Measurements from ENCODE around the gene CCDC187.

The CCDC187 gene

DNA sequence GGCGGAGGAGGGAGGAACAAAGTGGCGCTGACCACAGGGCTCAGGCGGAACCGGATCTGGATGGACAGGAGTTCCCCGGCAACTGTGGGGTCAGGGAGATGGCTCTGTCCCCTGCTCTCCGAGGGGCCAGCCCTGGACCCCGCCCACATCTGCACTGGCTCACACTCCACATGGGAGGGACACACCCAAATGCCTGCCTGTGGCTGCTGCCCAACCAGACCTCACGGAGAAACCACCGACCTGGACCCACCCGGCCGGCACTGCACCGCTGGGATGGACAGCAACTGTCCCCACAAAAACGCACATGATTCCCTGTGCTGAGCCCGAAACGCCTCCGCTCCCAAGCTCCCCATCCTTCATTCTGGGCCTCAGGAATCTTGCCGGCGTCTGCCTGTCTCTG is 4.8 kb downstream of the CCDC187 start:
- Histone ChIP-seq H3K9ac (ENCODE audit: insufficient read length, low read depth) (no peak overlapping the region), H3K4me3 (ENCODE audit: insufficient read length, low read depth) (no peak overlapping the region), H3K27me3 (ENCODE audit: insufficient read depth, insufficient read length) (no peaks in the 10 kb centered on the region), H3K36me3 (ENCODE audit: insufficient read depth, insufficient read length, low read length) (no peaks in the 10 kb centered on the region), H3K4me1 (ENCODE audit: insufficient read depth, insufficient read length) (peaks cover 27% of the 10 kb centered on the region), H3K9me3 (ENCODE audit: insufficient read depth, low read length) (no peaks in the 10 kb centered on the region)
- no peak for DNase-seq (ENCODE audit: low read depth, low spot score)
- no peak for TF ChIP-seq YY1 (IDR thresholded peaks at IDR 0.05; ENCODE audit: insufficient read depth, insufficient read length)
- TF ChIP-seq SUZ12 (IDR thresholded peaks at IDR 0.05; ENCODE audit: extremely low read depth, insufficient read depth, insufficient read length), result no peak
- TF ChIP-seq ZNF274 (IDR thresholded peaks at IDR 0.05; ENCODE audit: low read depth, low read length), result no peak

DNA sequence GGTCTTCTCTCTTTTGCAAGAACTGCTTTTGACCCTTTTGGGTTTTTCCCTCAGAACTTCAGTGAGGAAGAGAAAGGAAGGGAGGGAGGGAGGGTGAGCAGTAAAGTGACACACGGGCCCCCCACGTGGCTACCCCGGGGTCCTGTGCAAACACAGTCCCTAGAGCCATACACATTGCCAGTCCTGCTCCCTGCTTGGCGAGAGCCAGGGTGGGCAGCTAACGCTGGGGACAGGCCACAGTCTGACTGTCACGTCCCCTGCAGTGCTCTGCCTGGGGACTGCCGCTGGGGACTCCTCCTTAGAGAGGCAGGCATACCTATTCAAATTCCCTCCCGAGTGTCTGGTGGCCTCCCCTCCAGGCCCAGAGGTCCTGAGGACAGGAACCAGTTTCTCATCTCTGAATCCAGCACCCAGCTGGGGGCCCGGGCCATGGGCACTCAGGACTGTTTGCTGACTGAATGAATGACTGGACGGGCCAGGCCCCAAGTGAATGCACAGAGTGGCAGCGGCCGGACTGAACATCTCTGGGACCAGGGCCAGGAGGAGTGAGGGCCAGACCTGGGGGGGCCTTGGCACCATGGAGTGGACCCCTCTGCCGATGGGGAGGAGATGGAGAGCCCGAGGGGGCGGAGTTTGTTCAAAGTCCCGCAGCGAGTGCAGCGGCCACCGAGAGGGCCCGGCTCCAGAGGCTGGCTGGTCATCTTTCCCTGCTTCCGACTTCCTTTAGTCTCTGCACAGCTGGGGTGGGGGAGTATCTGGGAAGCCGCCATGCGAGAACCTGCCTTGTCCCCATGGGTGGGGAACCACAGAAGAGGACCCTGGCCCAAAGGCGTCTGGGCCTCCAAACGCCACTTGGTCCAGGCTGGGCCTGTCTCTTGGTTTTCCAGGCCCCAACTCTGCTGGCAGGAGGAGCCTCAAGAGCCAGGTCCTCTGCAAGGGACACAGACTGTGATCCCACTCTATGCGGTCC is 5.8 kb downstream of the CCDC187 start:
- Histone ChIP-seq H3K27me3 (ENCODE audit: insufficient read depth, insufficient read length) (no peaks in the 10 kb centered on the region), H3K4me3 (ENCODE audit: insufficient read length, low read depth) (no peak overlapping the region), H3K9ac (ENCODE audit: insufficient read length, low read depth) (no peak overlapping the region), H3K36me3 (ENCODE audit: insufficient read depth, insufficient read length, low read length) (no peaks in the 10 kb centered on the region), H3K4me1 (ENCODE audit: insufficient read depth, insufficient read length) (peaks cover 19% of the 10 kb centered on the region), H3K9me3 (ENCODE audit: insufficient read depth, low read length) (peaks cover 9% of the 10 kb centered on the region; the same call in 1 of the 2 replicates)
- DNase-seq (ENCODE audit: low read depth, low spot score), result no peak
- TF ChIP-seq YY1 (IDR thresholded peaks at IDR 0.05; ENCODE audit: insufficient read depth, insufficient read length) (no peak), ZNF274 (IDR thresholded peaks at IDR 0.05; ENCODE audit: low read depth, low read length) (no peak), SUZ12 (IDR thresholded peaks at IDR 0.05; ENCODE audit: extremely low read depth, insufficient read depth, insufficient read length) (no peak)

DNA sequence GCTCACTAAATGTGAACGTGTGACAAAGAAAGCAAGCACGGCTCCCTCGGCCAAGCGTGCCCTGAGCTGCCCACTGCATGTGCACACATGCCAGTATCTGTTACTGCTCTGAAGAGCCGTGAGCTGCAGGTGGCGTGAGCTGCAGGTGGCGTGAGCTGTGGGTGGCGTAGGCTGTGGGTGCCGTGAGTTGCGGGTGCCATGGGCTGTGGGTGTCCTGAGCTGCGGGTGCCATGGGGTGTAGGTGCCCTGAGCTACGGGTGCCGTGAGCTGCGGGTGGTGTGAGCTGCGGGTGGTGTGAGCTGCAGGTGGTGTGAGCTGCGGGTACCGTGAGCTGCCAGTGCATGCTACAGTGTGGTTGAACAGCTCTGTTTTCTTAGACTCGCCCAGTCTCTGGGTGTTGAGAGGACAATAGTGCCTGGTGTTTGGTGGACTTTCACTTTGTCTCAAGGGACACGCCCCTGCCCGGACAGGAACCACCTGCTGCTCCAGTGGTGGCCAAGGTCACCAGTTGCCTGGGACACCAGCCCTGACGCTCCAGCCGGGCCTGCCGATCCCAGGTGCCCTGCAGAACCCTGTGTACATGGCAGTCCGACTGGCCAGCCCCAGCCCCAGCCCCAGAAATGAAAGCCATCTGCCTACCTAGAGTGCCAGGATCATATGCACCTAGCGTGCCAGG is 6.7 kb downstream of the CCDC187 start:
- DNase-seq (ENCODE audit: low read depth, low spot score), result no peak
- Histone ChIP-seq H3K9ac (ENCODE audit: insufficient read length, low read depth) (no peak overlapping the region), H3K4me1 (ENCODE audit: insufficient read depth, insufficient read length) (peaks cover 18% of the 10 kb centered on the region), H3K9me3 (ENCODE audit: insufficient read depth, low read length) (peaks cover 10% of the 10 kb centered on the region; the same call in 1 of the 2 replicates), H3K36me3 (ENCODE audit: insufficient read depth, insufficient read length, low read length) (no peaks in the 10 kb centered on the region), H3K27me3 (ENCODE audit: insufficient read depth, insufficient read length) (no peaks in the 10 kb centered on the region), H3K4me3 (ENCODE audit: insufficient read length, low read depth) (no peak overlapping the region)
- no peak for TF ChIP-seq SUZ12 (IDR thresholded peaks at IDR 0.05; ENCODE audit: extremely low read depth, insufficient read depth, insufficient read length)
- TF ChIP-seq YY1 (IDR thresholded peaks at IDR 0.05; ENCODE audit: insufficient read depth, insufficient read length), result no peak
- no peak for TF ChIP-seq ZNF274 (IDR thresholded peaks at IDR 0.05; ENCODE audit: low read depth, low read length)

DNA sequence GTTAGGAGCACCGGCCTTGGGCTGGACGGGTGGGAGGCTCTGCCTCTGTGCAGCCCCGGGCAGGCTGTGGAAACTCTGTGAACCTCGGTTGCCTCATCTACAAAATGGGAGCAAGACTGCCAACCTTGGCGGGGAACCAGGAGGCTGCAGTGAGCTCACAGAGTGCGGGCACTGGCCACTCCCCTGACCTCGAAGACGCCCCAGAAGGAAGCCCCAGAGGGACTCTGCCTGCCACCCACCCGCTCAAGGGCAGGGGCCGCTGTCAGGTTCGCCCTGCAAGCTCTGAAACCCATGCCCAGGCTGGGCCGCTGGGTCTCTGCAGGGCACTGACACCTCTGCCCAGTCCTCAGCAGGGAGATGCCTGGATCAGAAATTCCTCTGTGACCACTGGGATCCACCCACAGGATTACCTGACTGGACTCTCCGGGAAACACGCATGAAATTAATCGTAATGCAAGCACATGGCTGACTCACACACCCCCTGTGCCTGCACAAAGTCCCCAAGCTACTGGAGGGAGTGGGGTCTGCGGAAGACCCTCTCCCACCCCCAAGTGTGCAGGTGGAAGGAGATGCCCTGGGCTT is 7.4 kb downstream of the CCDC187 start:
- Histone ChIP-seq H3K4me3 (ENCODE audit: insufficient read length, low read depth) (no peak overlapping the region), H3K4me1 (ENCODE audit: insufficient read depth, insufficient read length) (peaks cover 18% of the 10 kb centered on the region), H3K27me3 (ENCODE audit: insufficient read depth, insufficient read length) (no peaks in the 10 kb centered on the region), H3K36me3 (ENCODE audit: insufficient read depth, insufficient read length, low read length) (no peaks in the 10 kb centered on the region), H3K9ac (ENCODE audit: insufficient read length, low read depth) (no peak overlapping the region), H3K9me3 (ENCODE audit: insufficient read depth, low read length) (peaks cover 10% of the 10 kb centered on the region; the same call in 1 of the 2 replicates)
- TF ChIP-seq YY1 (IDR thresholded peaks at IDR 0.05; ENCODE audit: insufficient read depth, insufficient read length) (no peak), SUZ12 (IDR thresholded peaks at IDR 0.05; ENCODE audit: extremely low read depth, insufficient read depth, insufficient read length) (no peak), ZNF274 (IDR thresholded peaks at IDR 0.05; ENCODE audit: low read depth, low read length) (no peak)
- no peak for DNase-seq (ENCODE audit: low read depth, low spot score)

DNA sequence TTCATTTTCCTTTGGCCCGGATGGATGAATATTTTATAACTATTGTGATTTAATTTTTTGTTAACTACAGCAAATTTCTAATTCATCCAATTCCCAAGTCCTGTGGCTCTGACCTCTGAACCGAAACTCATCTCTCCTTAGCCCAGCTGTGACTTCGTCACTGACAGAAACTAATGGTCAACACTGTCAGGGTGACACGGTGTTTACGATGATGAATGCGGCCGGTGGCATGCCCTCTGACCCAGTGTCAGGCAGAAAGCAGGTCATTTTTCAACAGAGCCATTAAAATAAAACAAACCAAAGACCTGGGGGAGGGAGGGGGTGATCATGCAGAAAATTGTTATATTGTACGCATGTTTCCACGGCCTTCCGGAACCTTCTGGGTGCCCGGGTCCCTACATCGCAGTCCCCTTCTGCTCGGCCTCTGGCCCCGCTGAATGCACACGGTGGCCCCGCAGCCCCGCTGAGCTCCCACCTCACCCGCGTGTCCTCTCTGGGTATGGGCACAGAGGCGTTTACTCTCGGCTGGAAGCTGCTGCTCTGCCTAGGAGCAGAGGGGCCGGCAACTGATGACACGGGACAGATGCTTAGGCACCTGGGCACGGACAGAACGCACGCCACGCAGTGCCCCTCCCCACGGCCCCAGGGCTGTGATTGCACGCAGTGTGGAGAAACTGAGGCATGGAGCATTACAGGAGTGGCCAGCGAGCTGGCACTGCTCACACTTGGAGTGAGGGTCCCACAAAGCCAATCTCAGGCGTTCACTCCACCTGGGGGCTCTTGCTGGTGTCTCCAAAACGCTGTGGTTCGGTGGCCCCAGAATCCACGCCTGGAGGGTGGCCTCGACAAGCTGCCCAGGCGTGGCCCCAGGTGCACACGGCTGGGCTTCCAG is 8.1 kb downstream of the CCDC187 start:
- no peaks in the 10 kb centered on the region for H3K36me3 ChIP-seq (ENCODE audit: insufficient read depth, insufficient read length, low read length)
- peaks cover 18% of the 10 kb centered on the region for H3K4me1 ChIP-seq (ENCODE audit: insufficient read depth, insufficient read length)
- no peak overlapping the region for H3K4me3 ChIP-seq (ENCODE audit: insufficient read length, low read depth)
- no peak for DNase-seq (ENCODE audit: low read depth, low spot score)
- peaks cover 10% of the 10 kb centered on the region; the same call in 1 of the 2 replicates for H3K9me3 ChIP-seq (ENCODE audit: insufficient read depth, low read length)
- no peak overlapping the region for H3K9ac ChIP-seq (ENCODE audit: insufficient read length, low read depth)
- TF ChIP-seq YY1 (IDR thresholded peaks at IDR 0.05; ENCODE audit: insufficient read depth, insufficient read length) (no peak), ZNF274 (IDR thresholded peaks at IDR 0.05; ENCODE audit: low read depth, low read length) (no peak), SUZ12 (IDR thresholded peaks at IDR 0.05; ENCODE audit: extremely low read depth, insufficient read depth, insufficient read length) (no peak)
- H3K27me3 ChIP-seq (ENCODE audit: insufficient read depth, insufficient read length), result no peaks in the 10 kb centered on the region

DNA sequence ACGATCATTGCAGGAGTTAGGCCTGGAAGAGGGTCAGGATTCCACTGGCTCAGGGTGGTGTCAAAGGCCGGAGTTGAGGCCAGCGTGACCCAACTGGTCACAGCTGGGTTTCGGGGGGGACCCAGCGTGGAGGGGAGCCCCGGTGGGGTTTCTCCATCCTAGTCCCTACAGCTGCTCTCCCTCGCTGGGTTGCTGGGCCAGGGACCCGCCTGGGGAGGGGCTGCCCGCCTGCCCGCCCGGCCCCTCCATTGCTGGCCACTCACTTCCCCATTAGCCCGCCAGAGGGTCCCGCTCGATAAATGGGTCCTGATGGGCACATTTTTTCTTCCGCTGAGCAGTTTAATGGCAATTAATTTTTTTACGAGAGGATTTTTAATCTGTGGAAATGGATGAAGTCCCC is 8.8 kb downstream of the CCDC187 start:
- Histone ChIP-seq H3K4me1 (ENCODE audit: insufficient read depth, insufficient read length) (peaks cover 21% of the 10 kb centered on the region), H3K36me3 (ENCODE audit: insufficient read depth, insufficient read length, low read length) (no peaks in the 10 kb centered on the region), H3K9me3 (ENCODE audit: insufficient read depth, low read length) (peaks cover 10% of the 10 kb centered on the region; the same call in 1 of the 2 replicates), H3K9ac (ENCODE audit: insufficient read length, low read depth) (no peak overlapping the region), H3K4me3 (ENCODE audit: insufficient read length, low read depth) (no peak overlapping the region), H3K27me3 (ENCODE audit: insufficient read depth, insufficient read length) (no peaks in the 10 kb centered on the region)
- TF ChIP-seq SUZ12 (IDR thresholded peaks at IDR 0.05; ENCODE audit: extremely low read depth, insufficient read depth, insufficient read length), result no peak
- no peak for TF ChIP-seq YY1 (IDR thresholded peaks at IDR 0.05; ENCODE audit: insufficient read depth, insufficient read length)
- TF ChIP-seq ZNF274 (IDR thresholded peaks at IDR 0.05; ENCODE audit: low read depth, low read length), result no peak
- DNase-seq (ENCODE audit: low read depth, low spot score), result no peak

All from NT2/D1 (cell line).